Panc1 (cell line): ENCODE results near the gene TOMM22. TPM values are rescaled to one million over a fixed set of nuclear protein-coding genes. Genes with fewer than 3 reads are reported as not detected.

Experiments
- total RNA-seq: library from RNA; stranded (reverse); gene quantifications from one replicate; pipeline ENCODE4 v1.2.1, GENCODE V29; 2021; ENCODE audit not compliant: unreplicated experiment

TOMM22 gene
- total RNA-seq, 1 experiment from 2014 or later = 111 TPM

Other genes starting within 250 kb of the TOMM22 start
- 0.18 TPM for gene KCNJ4, start 226.8 kb upstream of the TOMM22 start, total RNA-seq
- gene KDELR3, start 213.9 kb upstream of the TOMM22 start, total RNA-seq = 11.6 TPM
- 277 TPM for gene DDX17, start 175.6 kb upstream of the TOMM22 start, total RNA-seq
- gene DMC1, start 111.8 kb upstream of the TOMM22 start, total RNA-seq = 3.2 TPM
- 2.4 TPM for gene FAM227A, start 25.6 kb upstream of the TOMM22 start, total RNA-seq
- 20.4 TPM for gene CBY1, start 25.3 kb upstream of the TOMM22 start, total RNA-seq
- gene JOSD1, start 19.0 kb downstream of the TOMM22 start, total RNA-seq = 35.1 TPM
- 25.5 TPM for gene GTPBP1, start 24.0 kb downstream of the TOMM22 start, total RNA-seq
- 45.1 TPM for gene SUN2, start 74.0 kb downstream of the TOMM22 start, total RNA-seq
- 10.5 TPM for gene DNAL4, start 112.2 kb downstream of the TOMM22 start, total RNA-seq
- 32.6 TPM for gene NPTXR, start 162.1 kb downstream of the TOMM22 start, total RNA-seq
- gene CBX6, start 190.3 kb downstream of the TOMM22 start, total RNA-seq = 98.4 TPM